Memory B cell (primary cell): ENCODE measurements around the gene DRAXIN.

Source experiments
- ATAC-seq: fragments of 150-1000 bp; cut with Tn5 transposase; 2 replicates; pipeline ENCODE4 v1.10.0; 2021; ENCODE audit warnings: low read depth, mild to moderate bottlenecking, moderate library complexity
- DNase-seq, 2 donors: peaks; one replicate each; pipeline ENCODE4 v3.0.0; 2022; ENCODE audit warnings: low spot score in 2 of 2
- H3K27ac Mint-ChIP-seq: one replicate; pipeline ENCODE4 v1.8.0; 2022; ENCODE audit warnings: mild to moderate bottlenecking, moderate library complexity, mixed read lengths
- H3K27me3 Mint-ChIP-seq: one replicate; pipeline ENCODE4 v1.8.0; 2022; ENCODE audit warnings: mixed read lengths
- H3K36me3 Mint-ChIP-seq: one replicate; pipeline ENCODE4 v1.8.0; 2022; ENCODE audit warnings: mild to moderate bottlenecking, mixed read lengths
- H3K4me1 Mint-ChIP-seq: one replicate; pipeline ENCODE4 v1.8.0; 2022; ENCODE audit warnings: mixed read lengths
- H3K4me3 Mint-ChIP-seq: one replicate; pipeline ENCODE4 v1.8.0; 2022; ENCODE audit warnings: mild to moderate bottlenecking, moderate library complexity, mixed read lengths
- H3K9me3 Mint-ChIP-seq: one replicate; pipeline ENCODE4 v1.8.0; 2022; ENCODE audit warnings: mixed read lengths

DRAXIN gene

GRCh38 chr1:11721311-11721710 lies 29.8 kb downstream of the DRAXIN start:
- Mint-ChIP-seq H3K4me1 (peaks cover 14% of the 10 kb centered on the region), H3K4me3 (no peak overlapping the region), H3K27me3 (no peaks in the 10 kb centered on the region), H3K9me3 (no peaks in the 10 kb centered on the region), H3K36me3 (no peaks in the 10 kb centered on the region), H3K27ac (no peak overlapping the region)
- ATAC-seq, result no peak
- DNase-seq, result no peak

GRCh38 chr1:11722538-11722937 lies 31.0 kb downstream of the DRAXIN start:
- no peak for DNase-seq
- ATAC-seq, result no peak
- Mint-ChIP-seq H3K27me3 (no peaks in the 10 kb centered on the region), H3K4me3 (no peak overlapping the region), H3K9me3 (no peaks in the 10 kb centered on the region), H3K36me3 (no peaks in the 10 kb centered on the region), H3K27ac (no peak overlapping the region), H3K4me1 (peaks cover 14% of the 10 kb centered on the region)

- Mint-ChIP-seq H3K4me3 (no peak overlapping the region), H3K9me3 (no peaks in the 10 kb centered on the region)
Observed at GRCh38 chr1:11725616-11726015, 34.1 kb downstream of the DRAXIN start.

GRCh38 chr1:11727119-11727518 lies 35.6 kb downstream of the DRAXIN start:
- DNase-seq (no peak), ATAC-seq (no peak)
- H3K4me3 Mint-ChIP-seq, result no peak overlapping the region
- no peaks in the 10 kb centered on the region for H3K27me3 Mint-ChIP-seq
- no peak overlapping the region for H3K27ac Mint-ChIP-seq
- no peaks in the 10 kb centered on the region for H3K36me3 Mint-ChIP-seq
- peaks cover 23% of the 10 kb centered on the region for H3K4me1 Mint-ChIP-seq
- H3K9me3 Mint-ChIP-seq, result no peaks in the 10 kb centered on the region

More at GRCh38 chr1:11725616-11726015, 34.1 kb downstream of the DRAXIN start:
- H3K36me3 Mint-ChIP-seq, result no peaks in the 10 kb centered on the region
- H3K27me3 Mint-ChIP-seq, result no peaks in the 10 kb centered on the region
- DNase-seq (no peak), ATAC-seq (peak; percentile 16)
- H3K27ac Mint-ChIP-seq, result no peak overlapping the region
- H3K4me1 Mint-ChIP-seq, result peaks cover 16% of the 10 kb centered on the region

- no peaks in the 10 kb centered on the region for H3K36me3 Mint-ChIP-seq
- peaks cover 23% of the 10 kb centered on the region for H3K4me1 Mint-ChIP-seq
- ATAC-seq (no peak), DNase-seq (no peak)
- H3K27me3 Mint-ChIP-seq, result no peaks in the 10 kb centered on the region
- H3K4me3 Mint-ChIP-seq, result no peak overlapping the region
- H3K27ac Mint-ChIP-seq, result no peak overlapping the region
- no peaks in the 10 kb centered on the region for H3K9me3 Mint-ChIP-seq
Observed at GRCh38 chr1:11728126-11728806, 36.8 kb downstream of the DRAXIN start.

- no peak for ATAC-seq
- Mint-ChIP-seq H3K4me1 (peaks cover 23% of the 10 kb centered on the region), H3K36me3 (no peaks in the 10 kb centered on the region), H3K27me3 (no peaks in the 10 kb centered on the region), H3K27ac (no peak overlapping the region), H3K9me3 (no peaks in the 10 kb centered on the region), H3K4me3 (no peak overlapping the region)
- DNase-seq, result no peak
Observed at GRCh38 chr1:11729155-11729497, 37.6 kb downstream of the DRAXIN start.

GRCh38 chr1:11729498-11730428 lies 38.3 kb downstream of the DRAXIN start:
- peaks cover 23% of the 10 kb centered on the region for H3K4me1 Mint-ChIP-seq

GRCh38 chr1:11730429-11730891 lies 39.0 kb downstream of the DRAXIN start:
- Mint-ChIP-seq H3K4me3 (peak overlapping the region; percentile 73), H3K36me3 (no peaks in the 10 kb centered on the region), H3K4me1 (peaks cover 24% of the 10 kb centered on the region), H3K27ac (peak overlapping the region; percentile 58), H3K9me3 (no peaks in the 10 kb centered on the region), H3K27me3 (no peaks in the 10 kb centered on the region)
- DNase-seq (peak in 1 of 2 donors; percentile 49), ATAC-seq (peak; percentile 99)

More at GRCh38 chr1:11729498-11730428, 38.3 kb downstream of the DRAXIN start:
- Mint-ChIP-seq H3K9me3 (no peaks in the 10 kb centered on the region), H3K27me3 (no peaks in the 10 kb centered on the region), H3K27ac (peak overlapping the region; percentile 58), H3K4me3 (peak overlapping the region; percentile 73), H3K36me3 (no peaks in the 10 kb centered on the region)
- ATAC-seq (no peak), DNase-seq (no peak)

GRCh38 chr1:11731691-11732283 lies 40.3 kb downstream of the DRAXIN start:
- Mint-ChIP-seq H3K36me3 (no peaks in the 10 kb centered on the region), H3K9me3 (no peaks in the 10 kb centered on the region), H3K4me1 (peaks cover 21% of the 10 kb centered on the region), H3K4me3 (peak overlapping the region; percentile 79), H3K27me3 (no peaks in the 10 kb centered on the region), H3K27ac (peak overlapping the region; percentile 49)
- DNase-seq, result no peak
- ATAC-seq, result no peak

GRCh38 chr1:11733306-11733705 lies 41.8 kb downstream of the DRAXIN start:
- no peak for ATAC-seq
- H3K4me3 Mint-ChIP-seq, result no peak overlapping the region
- DNase-seq, result no peak
- no peaks in the 10 kb centered on the region for H3K36me3 Mint-ChIP-seq
- no peaks in the 10 kb centered on the region for H3K9me3 Mint-ChIP-seq
- no peak overlapping the region for H3K27ac Mint-ChIP-seq
- H3K4me1 Mint-ChIP-seq, result peaks cover 26% of the 10 kb centered on the region
- no peaks in the 10 kb centered on the region for H3K27me3 Mint-ChIP-seq

GRCh38 chr1:11735531-11735853 lies 44.0 kb downstream of the DRAXIN start:
- H3K4me1 Mint-ChIP-seq, result peaks cover 22% of the 10 kb centered on the region
- ATAC-seq, result no peak

GRCh38 chr1:11735854-11736745 lies 44.6 kb downstream of the DRAXIN start, which contains the start of gene AGTRAP:
TSS of gene AGTRAP (plus strand) at chr1:11736136. CDS start at chr1:11736209, 73 bp downstream.
- peak; percentile 92 for ATAC-seq
- no peaks in the 10 kb centered on the region for H3K9me3 Mint-ChIP-seq
- H3K27me3 Mint-ChIP-seq, result no peaks in the 10 kb centered on the region
- peak; percentile 80 to 83 for DNase-seq
- no peaks in the 10 kb centered on the region for H3K36me3 Mint-ChIP-seq
- peak within 1 kb of the TSS; percentile 87 for H3K27ac Mint-ChIP-seq
- H3K4me1 Mint-ChIP-seq, result peaks cover 27% of the 10 kb centered on the region
- H3K4me3 Mint-ChIP-seq, result peak within 1 kb of the TSS; percentile 99

More at GRCh38 chr1:11735531-11735853, 44.0 kb downstream of the DRAXIN start:
- H3K4me3 Mint-ChIP-seq, result peak overlapping the region; percentile 99
- H3K27ac Mint-ChIP-seq, result peak overlapping the region; percentile 87
- H3K27me3 Mint-ChIP-seq, result no peaks in the 10 kb centered on the region
- no peaks in the 10 kb centered on the region for H3K36me3 Mint-ChIP-seq
- H3K9me3 Mint-ChIP-seq, result no peaks in the 10 kb centered on the region
- no peak for DNase-seq
